GM12864 (cell line): ENCODE data around the gene SMYD2.

Experiments
- DNase-seq: peaks from one replicate; pipeline ENCODE4 v3.0.0-alpha.2; 2011; ENCODE audit warnings: low read depth
- H3K4me3 ChIP-seq: 2 replicates; pipeline ENCODE4 v1.5.1; 2011; ENCODE audit warnings: mild to moderate bottlenecking, low read depth, low read length, control low read depth
- CTCF ChIP-seq: IDR thresholded peaks from 2 replicates; pipeline ENCODE4 v1.5.1; 2011; ENCODE audit warnings: low read depth, mild to moderate bottlenecking, moderate library complexity, low read length, control low read depth, inconsistent platforms; ENCODE audit errors: missing control alignments

The SMYD2 gene

DNA sequence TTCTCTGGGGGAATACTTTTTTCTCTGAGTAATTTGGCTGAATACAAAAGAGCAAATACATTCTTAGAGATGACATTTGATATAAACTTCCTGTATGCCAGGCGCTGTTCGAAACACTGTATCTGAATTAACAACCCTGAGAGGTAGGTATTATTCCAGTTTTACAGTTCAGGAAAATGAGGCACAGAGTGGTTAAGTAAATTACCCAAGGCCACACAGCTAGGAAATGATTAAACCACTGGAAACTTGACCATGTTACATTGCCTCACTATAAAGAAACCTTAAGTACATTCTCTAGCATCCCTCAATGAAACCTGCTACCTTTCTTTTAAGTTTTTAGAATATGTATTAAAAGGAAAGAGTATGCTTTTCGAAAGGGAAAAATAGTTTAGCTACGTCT, 54.6 kb downstream of the SMYD2 start:
- no peak for DNase-seq
- no peak overlapping the region for H3K4me3 ChIP-seq
- no peak for TF ChIP-seq CTCF

- no peak for DNase-seq
- TF ChIP-seq CTCF = no peak
Observed at GRCh38 chr1:214337015-214337414, 56.1 kb downstream of the SMYD2 start.

GRCh38 chr1:214337511-214337910, 56.6 kb downstream of the SMYD2 start:
- TF ChIP-seq CTCF = no peak

More at GRCh38 chr1:214337015-214337414, 56.1 kb downstream of the SMYD2 start:
- no peak overlapping the region for H3K4me3 ChIP-seq

DNA sequence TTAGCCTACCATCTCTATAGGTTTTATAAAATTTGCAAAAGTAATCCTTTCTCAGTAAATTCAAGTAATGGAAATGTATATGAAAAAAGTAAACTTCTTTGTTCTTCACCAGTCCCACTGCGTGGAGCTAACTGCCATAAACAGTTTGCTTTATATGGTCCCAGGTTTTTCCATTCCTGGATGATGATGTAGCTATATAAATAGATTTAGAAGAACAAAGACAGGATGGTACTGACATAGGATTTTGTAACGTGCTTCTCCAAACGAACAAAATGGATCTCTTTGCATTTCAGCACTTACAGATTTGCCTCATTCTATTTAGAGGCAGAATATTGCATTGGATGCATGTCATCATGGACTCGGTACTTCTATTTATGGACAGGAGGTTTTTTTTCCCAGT, 57.3 kb downstream of the SMYD2 start:
- TF ChIP-seq CTCF = no peak
- no peak for DNase-seq
- no peak overlapping the region for H3K4me3 ChIP-seq

More at GRCh38 chr1:214337511-214337910, 56.6 kb downstream of the SMYD2 start:
- DNase-seq = no peak
- no peak overlapping the region for H3K4me3 ChIP-seq

DNA sequence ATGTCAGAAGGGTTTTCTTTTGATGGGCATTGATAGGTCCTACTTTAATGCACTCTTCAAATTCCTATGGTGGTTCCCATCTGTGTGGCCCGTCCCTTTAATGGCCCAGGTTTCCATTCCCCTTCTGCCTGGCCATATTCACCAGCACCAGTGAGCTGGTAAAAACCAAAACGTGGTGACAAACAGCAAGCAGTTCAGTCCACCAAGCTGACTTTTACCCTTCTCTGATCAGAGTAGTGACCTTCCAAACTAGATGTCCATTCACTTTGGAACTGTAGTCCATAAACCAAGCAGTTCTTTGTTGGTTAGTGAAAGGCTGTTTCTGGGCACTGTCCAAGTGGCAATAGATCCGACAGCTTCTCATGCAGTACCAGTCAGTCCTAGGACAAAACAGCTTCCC, 60.5 kb downstream of the SMYD2 start:
- TF ChIP-seq CTCF = no peak
- no peak for DNase-seq

GRCh38 chr1:214341932-214342331, 61.0 kb downstream of the SMYD2 start:
- no peak overlapping the region for H3K4me3 ChIP-seq
- TF ChIP-seq CTCF = no peak
- no peak for DNase-seq

More for the DNA sequence above, 60.5 kb downstream of the SMYD2 start:
- H3K4me3 ChIP-seq = no peak overlapping the region

DNA sequence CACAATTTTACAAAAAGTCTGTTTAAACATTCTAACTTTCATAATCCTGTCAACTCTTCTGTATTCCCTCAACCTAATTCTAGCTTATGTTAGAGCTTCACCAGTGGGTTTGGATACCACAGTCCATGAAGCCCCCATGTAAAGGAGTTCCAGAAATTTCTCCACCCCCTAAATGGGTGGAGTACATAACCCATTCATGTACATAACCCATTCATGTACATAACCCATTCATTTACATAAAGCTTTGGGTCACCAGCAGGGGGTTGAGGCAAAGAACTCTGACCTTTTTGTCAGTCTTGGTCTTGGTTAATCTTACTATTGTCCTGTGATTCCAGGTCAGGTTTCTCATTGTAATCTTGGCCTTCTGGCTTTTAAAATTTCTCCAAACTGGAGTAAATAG, 61.6 kb downstream of the SMYD2 start:
- no peak for DNase-seq
- no peak overlapping the region for H3K4me3 ChIP-seq
- no peak for TF ChIP-seq CTCF
